Keratinocyte (primary cell): Measurements from ENCODE around the gene DCAF4. TPM values are rescaled to one million over a fixed set of nuclear protein-coding genes. Genes with fewer than 3 reads are reported as not detected.

Experiments used
- DNase-seq: peaks from one replicate; pipeline ENCODE4 v3.0.0-alpha.2; 2011; ENCODE audit warnings: low read depth, missing footprints, low spot score
- FAIRE-seq: peaks from 2 replicates; lab custom pipeline; 2011; peaks lifted over from hg19 to GRCh38; lab: Jason Lieb, UNC
- H2AFZ ChIP-seq: 2 replicates; pipeline ENCODE4 v1.6.0; 2012; ENCODE audit warnings: low read length, control low read depth, inconsistent platforms; ENCODE audit not compliant: control insufficient read depth
- H3K27ac ChIP-seq: 2 replicates; pipeline ENCODE4 v1.5.1; 2011; ENCODE audit warnings: low read length; ENCODE audit not compliant: control insufficient read depth, insufficient read depth
- H3K27me3 ChIP-seq: 3 replicates; pipeline ENCODE4 v1.6.0; 2011; ENCODE audit warnings: low read length; ENCODE audit not compliant: control insufficient read depth, insufficient read depth; ENCODE audit errors: extremely low read depth
- H3K36me3 ChIP-seq, 2 experiments: 2 replicates in 1 of 2; 3 replicates in 1 of 2; pipeline ENCODE4 v1.5.1; 2011; ENCODE audit warnings: low read length in 2 of 2, mild to moderate bottlenecking in 1 of 2; ENCODE audit not compliant: control insufficient read depth in 2 of 2, insufficient read depth in 2 of 2; ENCODE audit errors: extremely low read depth in 1 of 2
- H3K4me1 ChIP-seq: 3 replicates; pipeline ENCODE4 v1.5.1; 2011; ENCODE audit warnings: low read length; ENCODE audit not compliant: control insufficient read depth, insufficient read depth; ENCODE audit errors: extremely low read depth
- H3K4me2 ChIP-seq: 3 replicates; pipeline ENCODE4 v1.6.0; 2011; ENCODE audit warnings: low read depth, low read length; ENCODE audit not compliant: control insufficient read depth, insufficient read depth; ENCODE audit errors: extremely low read depth
- H3K4me3 ChIP-seq, 3 experiments: fragments of 200-600 bp in 1 of 3; sonication (generic) in 1 of 3; 2 replicates in 2 of 3; 3 replicates in 1 of 3; pipeline ENCODE4 v1.5.1; 2011 to 2016; ENCODE audit warnings: low read length in 3 of 3, mild to moderate bottlenecking in 3 of 3, control low read depth in 2 of 3, inconsistent platforms in 1 of 3, low read depth in 1 of 3, mixed read lengths in 1 of 3, mixed run types in 1 of 3, moderate library complexity in 1 of 3; ENCODE audit not compliant: control insufficient read depth in 2 of 3, insufficient read depth in 2 of 3; ENCODE audit errors: extremely low read depth in 1 of 3
- H3K79me2 ChIP-seq: 2 replicates; pipeline ENCODE4 v1.6.0; 2012; ENCODE audit warnings: low read length; ENCODE audit not compliant: control insufficient read depth, insufficient read depth
- H3K9ac ChIP-seq: 3 replicates; pipeline ENCODE4 v1.6.0; 2011; ENCODE audit warnings: low read length; ENCODE audit not compliant: control insufficient read depth, insufficient read depth; ENCODE audit errors: extremely low read depth
- H3K9me1 ChIP-seq: 3 replicates; pipeline ENCODE4 v1.6.0; 2011; ENCODE audit warnings: low read length; ENCODE audit not compliant: control insufficient read depth, insufficient read depth; ENCODE audit errors: extremely low read depth
- H3K9me3 ChIP-seq: 2 replicates; pipeline ENCODE4 v1.5.1; 2012; ENCODE audit warnings: low read depth, low read length; ENCODE audit not compliant: control insufficient read depth
- H4K20me1 ChIP-seq: 3 replicates; pipeline ENCODE4 v1.6.0; 2011; ENCODE audit warnings: low read length; ENCODE audit not compliant: control insufficient read depth, insufficient read depth; ENCODE audit errors: extremely low read depth
- EZH2 ChIP-seq: IDR thresholded peaks from one replicate; pipeline ENCODE4 v1.6.1; 2012; ENCODE audit warnings: inconsistent platforms, mild to moderate bottlenecking, low read length, moderate library complexity
- dilution Hi-C: fragments of 300-500 bp; cut with MboI; formaldehyde crosslinking; loops from one replicate; pipeline ENCODE4 v1.7.0; 2020; ENCODE audit warnings: low sequenced_read_pairs; ENCODE audit not compliant: extremely low pct_ligation_motif_present
- polyA plus RNA-seq, 5 experiments: library from polyadenylated mRNA; depleted of rRNA in 3 of 5; stranded (reverse) in 3 of 5; stranded (forward) in 1 of 5; unstranded in 1 of 5; fragments of >200 nt; gene quantifications; 1 replicate in 1 of 5; 2 replicates in 3 of 5; 3 replicates in 1 of 5; pipeline versions ENCODE4 v1.2.1 to v1.2.3, GENCODE V29; 2011 to 2012; ENCODE audit warnings: missing spikeins in 2 of 5, low read depth in 1 of 5, low replicate concordance in 1 of 5
- TF ChIP-seq, protein P1 (sequence below), 3 experiments: IDR thresholded peaks in 1 of 3; conservative IDR thresholded peaks in 1 of 3; optimal IDR thresholded peaks in 1 of 3; 2 replicates in 2 of 3; 3 replicates in 1 of 3; pipeline versions ENCODE3 to v1.5.1; 2011; ENCODE audit warnings: low read length in 3 of 3, mild to moderate bottlenecking in 3 of 3, moderate library complexity in 2 of 3, control low read depth in 1 of 3, inconsistent platforms in 1 of 3; ENCODE audit not compliant: insufficient read depth in 2 of 3; ENCODE audit errors: extremely low read depth in 1 of 3

DCAF4 gene
- polyA plus RNA-seq, 1 donor (not counting 4 experiments of a cell fraction or from before 2014, with no cell fraction given) = 26.1 TPM

GRCh38 chr14:72986857-72987256 lies 60.6 kb downstream of the DCAF4 start:
- Histone ChIP-seq H4K20me1 (no peaks in the 10 kb centered on the region), H3K9me3 (no peaks in the 10 kb centered on the region), H3K4me3 (no peak overlapping the region), H3K79me2 (no peaks in the 10 kb centered on the region), H3K9ac (no peak overlapping the region), H3K27me3 (no peaks in the 10 kb centered on the region), H3K4me1 (peaks cover 3% of the 10 kb centered on the region), H3K27ac (no peak overlapping the region), H2AFZ (no peak overlapping the region), H3K9me1 (no peaks in the 10 kb centered on the region), H3K4me2 (no peak overlapping the region), H3K36me3 (peaks cover 2 to 8% of the 10 kb centered on the region in 2 experiments)
- DNase-seq (no peak), FAIRE-seq (no peak)
- TF ChIP-seq, protein P1, sequence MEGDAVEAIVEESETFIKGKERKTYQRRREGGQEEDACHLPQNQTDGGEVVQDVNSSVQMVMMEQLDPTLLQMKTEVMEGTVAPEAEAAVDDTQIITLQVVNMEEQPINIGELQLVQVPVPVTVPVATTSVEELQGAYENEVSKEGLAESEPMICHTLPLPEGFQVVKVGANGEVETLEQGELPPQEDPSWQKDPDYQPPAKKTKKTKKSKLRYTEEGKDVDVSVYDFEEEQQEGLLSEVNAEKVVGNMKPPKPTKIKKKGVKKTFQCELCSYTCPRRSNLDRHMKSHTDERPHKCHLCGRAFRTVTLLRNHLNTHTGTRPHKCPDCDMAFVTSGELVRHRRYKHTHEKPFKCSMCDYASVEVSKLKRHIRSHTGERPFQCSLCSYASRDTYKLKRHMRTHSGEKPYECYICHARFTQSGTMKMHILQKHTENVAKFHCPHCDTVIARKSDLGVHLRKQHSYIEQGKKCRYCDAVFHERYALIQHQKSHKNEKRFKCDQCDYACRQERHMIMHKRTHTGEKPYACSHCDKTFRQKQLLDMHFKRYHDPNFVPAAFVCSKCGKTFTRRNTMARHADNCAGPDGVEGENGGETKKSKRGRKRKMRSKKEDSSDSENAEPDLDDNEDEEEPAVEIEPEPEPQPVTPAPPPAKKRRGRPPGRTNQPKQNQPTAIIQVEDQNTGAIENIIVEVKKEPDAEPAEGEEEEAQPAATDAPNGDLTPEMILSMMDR (optimal IDR thresholded peaks at IDR 0.05 in 1 of 3, IDR thresholded peaks at IDR 0.05 in 1 of 3, conservative IDR thresholded peaks at IDR 0.05 in 1 of 3; ENCODE audit: extremely low read depth in 1 of 3, insufficient read depth in 2 of 3, low read length in 3 of 3) = no peak
- no peak for TF ChIP-seq EZH2
- dilution Hi-C loops = no loop called here

- no peaks in the 10 kb centered on the region for H4K20me1 ChIP-seq
- H3K9ac ChIP-seq = no peak overlapping the region
- no peaks in the 10 kb centered on the region for H3K79me2 ChIP-seq
- no peak for TF ChIP-seq EZH2
- TF ChIP-seq, protein P1 (optimal IDR thresholded peaks at IDR 0.05 in 1 of 3, IDR thresholded peaks at IDR 0.05 in 1 of 3, conservative IDR thresholded peaks at IDR 0.05 in 1 of 3; ENCODE audit: extremely low read depth in 1 of 3, insufficient read depth in 2 of 3, low read length in 3 of 3) = no peak
- H3K27me3 ChIP-seq = no peaks in the 10 kb centered on the region
- no peak overlapping the region for H2AFZ ChIP-seq
- peaks cover 3% of the 10 kb centered on the region for H3K4me1 ChIP-seq
- peaks cover 2 to 15% of the 10 kb centered on the region in 2 experiments for H3K36me3 ChIP-seq
- no peak overlapping the region for H3K4me2 ChIP-seq
- H3K9me3 ChIP-seq = no peaks in the 10 kb centered on the region
- H3K9me1 ChIP-seq = no peaks in the 10 kb centered on the region
- no peak overlapping the region for H3K4me3 ChIP-seq
- FAIRE-seq (no peak), DNase-seq (no peak)
- no peak overlapping the region for H3K27ac ChIP-seq
- dilution Hi-C loops = no loop called here
Observed at GRCh38 chr14:72990171-72990570, 63.9 kb downstream of the DCAF4 start.
